ENCODE measurements around the gene RAD18.

RAD18 gene

GRCh38 chr3:8962226-8962861 is 928 bp downstream of the RAD18 start:
- peaks cover 0 to 5% of the 10 kb centered on the region in 2 donors for H3K36me3 ChIP-seq (ENCODE audit: control insufficient read depth in 1 of 2, insufficient read depth in 2 of 2, low read length in 2 of 2)
- no peaks in the 10 kb centered on the region for H3K9me3 ChIP-seq (ENCODE audit: control insufficient read depth in 1 of 2, low read length in 2 of 2)
- peak overlapping the region; percentile 91 to 97 for H3K4me3 ChIP-seq (ENCODE audit: low read depth in 1 of 2, low read length in 2 of 2)
- H3K4me1 ChIP-seq (ENCODE audit: control insufficient read depth in 1 of 2, insufficient read depth in 2 of 2, low read length in 2 of 2): peaks cover 4 to 16% of the 10 kb centered on the region in 2 donors
- no peaks in the 10 kb centered on the region for H3K27me3 ChIP-seq (ENCODE audit: low read depth, low read length)
- H3K27ac ChIP-seq (ENCODE audit: low read length): no peak overlapping the region

DNA sequence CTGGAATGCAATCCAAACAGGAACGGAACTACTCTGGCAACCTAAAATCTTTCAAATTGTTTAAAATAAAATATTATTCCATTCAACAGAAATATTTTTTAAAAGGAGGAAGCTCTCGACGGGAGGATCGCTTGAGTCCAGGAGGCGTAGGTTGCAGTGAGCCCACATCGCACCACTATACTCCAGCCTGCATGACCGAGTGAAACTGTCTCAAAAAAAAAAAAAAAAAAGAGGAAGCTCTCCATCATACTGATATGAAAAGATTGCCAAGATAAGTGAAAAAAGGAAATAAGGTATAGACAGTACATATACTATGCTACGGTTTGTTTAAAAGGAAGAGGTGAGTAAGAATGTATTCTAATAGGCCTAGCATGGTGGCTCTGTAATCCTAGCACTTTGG is 3.6 kb downstream of the RAD18 start:
- no peaks in the 10 kb centered on the region for H3K27me3 ChIP-seq (ENCODE audit: low read depth, low read length)
- no peak overlapping the region for H3K27ac ChIP-seq (ENCODE audit: low read length)
- no peak overlapping the region for H3K4me3 ChIP-seq (ENCODE audit: low read depth in 1 of 2, low read length in 2 of 2)
- peaks cover 4 to 16% of the 10 kb centered on the region in 2 donors for H3K4me1 ChIP-seq (ENCODE audit: control insufficient read depth in 1 of 2, insufficient read depth in 2 of 2, low read length in 2 of 2)
- peaks cover 0 to 9% of the 10 kb centered on the region in 2 donors for H3K36me3 ChIP-seq (ENCODE audit: control insufficient read depth in 1 of 2, insufficient read depth in 2 of 2, low read length in 2 of 2)
- H3K9me3 ChIP-seq (ENCODE audit: control insufficient read depth in 1 of 2, low read length in 2 of 2): no peaks in the 10 kb centered on the region

GRCh38 chr3:8954938-8955763 is 8.1 kb downstream of the RAD18 start:
- H3K9me3 ChIP-seq (ENCODE audit: control insufficient read depth in 1 of 2, low read length in 2 of 2): no peaks in the 10 kb centered on the region
- H3K27ac ChIP-seq (ENCODE audit: low read length): no peak overlapping the region
- no peaks in the 10 kb centered on the region for H3K27me3 ChIP-seq (ENCODE audit: low read depth, low read length)
- no peaks in the 10 kb centered on the region for H3K4me1 ChIP-seq (ENCODE audit: control insufficient read depth in 1 of 2, insufficient read depth in 2 of 2, low read length in 2 of 2)
- H3K36me3 ChIP-seq (ENCODE audit: control insufficient read depth in 1 of 2, insufficient read depth in 2 of 2, low read length in 2 of 2): peaks cover 0 to 9% of the 10 kb centered on the region in 2 donors
- no peak overlapping the region for H3K4me3 ChIP-seq (ENCODE audit: low read depth in 1 of 2, low read length in 2 of 2)

DNA sequence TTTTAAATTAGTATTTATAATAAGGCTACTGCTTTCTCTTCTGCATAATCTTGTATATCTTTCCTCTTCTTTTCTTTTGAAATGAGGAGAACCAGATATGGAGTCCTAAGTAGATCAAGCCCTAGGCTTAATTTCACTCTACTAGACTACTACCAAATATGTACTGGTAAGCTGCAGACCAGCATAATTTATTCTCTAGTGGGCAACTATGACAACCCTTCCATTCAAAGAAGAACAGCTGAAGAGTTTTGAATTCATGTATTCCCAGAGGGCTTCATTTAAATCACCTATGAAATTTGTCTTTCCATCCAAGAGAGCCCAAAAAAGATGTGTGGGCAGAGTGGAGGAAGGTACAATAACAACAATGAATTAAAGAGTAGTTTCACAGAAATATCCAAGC is 10.0 kb downstream of the RAD18 start:
- Histone ChIP-seq H3K9me3 (ENCODE audit: control insufficient read depth in 1 of 2, low read length in 2 of 2) (no peaks in the 10 kb centered on the region), H3K36me3 (ENCODE audit: control insufficient read depth in 1 of 2, insufficient read depth in 2 of 2, low read length in 2 of 2) (peaks cover 0 to 4% of the 10 kb centered on the region in 2 donors)

GRCh38 chr3:8952130-8952529 is 11.1 kb downstream of the RAD18 start:
- no peaks in the 10 kb centered on the region for H3K4me1 ChIP-seq (ENCODE audit: control insufficient read depth in 1 of 2, insufficient read depth in 2 of 2, low read length in 2 of 2)
- peaks cover 0 to 1% of the 10 kb centered on the region in 2 donors for H3K36me3 ChIP-seq (ENCODE audit: control insufficient read depth in 1 of 2, insufficient read depth in 2 of 2, low read length in 2 of 2)
- H3K4me3 ChIP-seq (ENCODE audit: low read depth in 1 of 2, low read length in 2 of 2): no peak overlapping the region
- H3K9me3 ChIP-seq (ENCODE audit: control insufficient read depth in 1 of 2, low read length in 2 of 2): no peaks in the 10 kb centered on the region
- no peak overlapping the region for H3K27ac ChIP-seq (ENCODE audit: low read length)
- H3K27me3 ChIP-seq (ENCODE audit: low read depth, low read length): no peaks in the 10 kb centered on the region

More for the DNA sequence above, 10.0 kb downstream of the RAD18 start:
- Histone ChIP-seq H3K4me1 (ENCODE audit: control insufficient read depth in 1 of 2, insufficient read depth in 2 of 2, low read length in 2 of 2) (no peaks in the 10 kb centered on the region), H3K27ac (ENCODE audit: low read length) (no peak overlapping the region), H3K27me3 (ENCODE audit: low read depth, low read length) (no peaks in the 10 kb centered on the region), H3K4me3 (ENCODE audit: low read depth in 1 of 2, low read length in 2 of 2) (no peak overlapping the region)

DNA sequence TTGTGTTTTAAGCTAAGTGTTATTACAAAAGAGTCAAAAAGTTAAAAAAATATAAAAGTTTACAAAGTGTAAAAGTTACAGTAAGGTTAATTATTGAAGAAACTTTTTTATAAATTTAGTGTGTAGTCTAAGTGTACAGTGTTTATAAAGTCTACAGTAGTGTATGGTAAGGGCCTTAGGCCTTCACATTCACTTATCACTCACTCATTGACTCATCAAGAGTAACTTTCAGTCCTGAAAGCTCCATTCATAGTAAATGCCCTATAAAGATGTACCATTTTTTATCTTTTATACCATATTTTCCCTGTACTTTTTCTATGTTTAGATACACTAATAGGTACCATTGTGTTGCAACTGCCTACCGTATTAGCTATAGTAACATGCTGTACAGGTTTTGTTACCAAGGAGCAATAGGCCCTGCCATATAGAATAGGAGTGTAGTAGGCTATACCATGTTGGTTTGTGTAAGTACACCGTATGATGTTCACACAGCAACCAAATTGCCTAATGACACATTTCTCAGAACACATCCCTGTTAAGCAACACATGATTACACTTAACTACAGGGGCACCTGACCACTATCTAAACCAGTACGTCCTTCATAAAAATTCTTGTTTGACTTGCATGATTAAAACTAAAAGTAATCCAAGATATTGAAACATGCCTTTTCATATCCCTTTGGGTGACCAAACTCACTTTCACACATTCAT is 17.2 kb downstream of the RAD18 start:
- no peaks in the 10 kb centered on the region for H3K4me1 ChIP-seq (ENCODE audit: control insufficient read depth in 1 of 2, insufficient read depth in 2 of 2, low read length in 2 of 2)

DNA sequence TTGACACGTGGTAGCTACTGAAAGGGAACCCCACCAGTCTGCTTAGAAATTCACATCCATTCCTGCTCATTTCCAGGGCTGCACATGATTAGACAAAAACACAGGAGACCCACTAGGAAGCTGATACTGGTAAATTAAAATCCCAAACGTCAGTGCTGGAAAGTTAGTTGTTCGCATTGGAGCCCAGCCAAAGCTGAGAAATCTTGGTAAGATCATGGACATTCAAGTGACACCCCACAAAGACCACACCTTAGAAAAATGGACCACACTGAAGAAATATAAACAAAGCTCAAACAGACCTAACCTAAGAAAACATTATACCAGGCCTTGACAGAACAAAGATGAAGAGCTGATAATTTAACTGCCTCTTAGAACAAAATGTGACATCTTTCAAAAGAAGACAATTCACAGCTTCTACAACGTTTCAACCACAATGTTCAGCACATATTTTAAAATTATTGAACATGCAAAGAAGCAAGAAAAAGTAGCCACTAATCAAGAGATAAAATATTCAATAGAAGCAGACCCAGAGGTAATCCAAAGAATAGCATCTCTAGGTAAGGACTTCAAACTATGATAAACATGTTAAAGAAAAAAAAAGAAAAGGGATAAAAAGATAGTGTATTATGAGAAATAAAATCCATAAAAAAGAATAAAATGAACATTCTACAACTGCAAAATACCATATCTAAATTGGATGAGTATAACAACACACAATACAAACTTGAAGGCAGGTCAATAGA is 20.4 kb downstream of the RAD18 start:
- Histone ChIP-seq H3K9me3 (ENCODE audit: control insufficient read depth in 1 of 2, low read length in 2 of 2) (peaks cover 0 to 9% of the 10 kb centered on the region in 2 donors), H3K27me3 (ENCODE audit: low read depth, low read length) (no peaks in the 10 kb centered on the region), H3K4me1 (ENCODE audit: control insufficient read depth in 1 of 2, insufficient read depth in 2 of 2, low read length in 2 of 2) (no peaks in the 10 kb centered on the region), H3K36me3 (ENCODE audit: control insufficient read depth in 1 of 2, insufficient read depth in 2 of 2, low read length in 2 of 2) (peaks cover 12 to 34% of the 10 kb centered on the region in 2 donors), H3K27ac (ENCODE audit: low read length) (no peak overlapping the region), H3K4me3 (ENCODE audit: low read depth in 1 of 2, low read length in 2 of 2) (no peak overlapping the region)

More for the DNA sequence above, 17.2 kb downstream of the RAD18 start:
- Histone ChIP-seq H3K4me3 (ENCODE audit: low read depth in 1 of 2, low read length in 2 of 2) (no peak overlapping the region), H3K36me3 (ENCODE audit: control insufficient read depth in 1 of 2, insufficient read depth in 2 of 2, low read length in 2 of 2) (peaks cover 6 to 27% of the 10 kb centered on the region in 2 donors), H3K9me3 (ENCODE audit: control insufficient read depth in 1 of 2, low read length in 2 of 2) (peaks cover 0 to 9% of the 10 kb centered on the region in 2 donors), H3K27ac (ENCODE audit: low read length) (no peak overlapping the region), H3K27me3 (ENCODE audit: low read depth, low read length) (no peaks in the 10 kb centered on the region)

- peaks cover 0 to 9% of the 10 kb centered on the region in 2 donors for H3K9me3 ChIP-seq (ENCODE audit: control insufficient read depth in 1 of 2, low read length in 2 of 2)
- no peaks in the 10 kb centered on the region for H3K4me1 ChIP-seq (ENCODE audit: control insufficient read depth in 1 of 2, insufficient read depth in 2 of 2, low read length in 2 of 2)
- no peaks in the 10 kb centered on the region for H3K27me3 ChIP-seq (ENCODE audit: low read depth, low read length)
- H3K27ac ChIP-seq (ENCODE audit: low read length): no peak overlapping the region
- H3K4me3 ChIP-seq (ENCODE audit: low read depth in 1 of 2, low read length in 2 of 2): no peak overlapping the region
- H3K36me3 ChIP-seq (ENCODE audit: control insufficient read depth in 1 of 2, insufficient read depth in 2 of 2, low read length in 2 of 2): peaks cover 12 to 34% of the 10 kb centered on the region in 2 donors
Measured at GRCh38 chr3:8942115-8942514, 21.2 kb downstream of the RAD18 start.

- Histone ChIP-seq H3K4me3 (ENCODE audit: low read depth in 1 of 2, low read length in 2 of 2) (no peak overlapping the region), H3K9me3 (ENCODE audit: control insufficient read depth in 1 of 2, low read length in 2 of 2) (peaks cover 0 to 4% of the 10 kb centered on the region in 2 donors), H3K36me3 (ENCODE audit: control insufficient read depth in 1 of 2, insufficient read depth in 2 of 2, low read length in 2 of 2) (peaks cover 12 to 20% of the 10 kb centered on the region in 2 donors), H3K4me1 (ENCODE audit: control insufficient read depth in 1 of 2, insufficient read depth in 2 of 2, low read length in 2 of 2) (no peaks in the 10 kb centered on the region), H3K27ac (ENCODE audit: low read length) (no peak overlapping the region), H3K27me3 (ENCODE audit: low read depth, low read length) (no peaks in the 10 kb centered on the region)
Measured at GRCh38 chr3:8938021-8938420, 25.3 kb downstream of the RAD18 start.

- Histone ChIP-seq H3K27ac (ENCODE audit: low read length) (no peak overlapping the region), H3K4me3 (ENCODE audit: low read depth in 1 of 2, low read length in 2 of 2) (no peak overlapping the region)
Measured at GRCh38 chr3:8937064-8938020, 25.9 kb downstream of the RAD18 start.

More at GRCh38 chr3:8937064-8938020, 25.9 kb downstream of the RAD18 start:
- H3K27me3 ChIP-seq (ENCODE audit: low read depth, low read length): no peaks in the 10 kb centered on the region
- no peaks in the 10 kb centered on the region for H3K4me1 ChIP-seq (ENCODE audit: control insufficient read depth in 1 of 2, insufficient read depth in 2 of 2, low read length in 2 of 2)
- no peaks in the 10 kb centered on the region for H3K9me3 ChIP-seq (ENCODE audit: control insufficient read depth in 1 of 2, low read length in 2 of 2)
- H3K36me3 ChIP-seq (ENCODE audit: control insufficient read depth in 1 of 2, insufficient read depth in 2 of 2, low read length in 2 of 2): peaks cover 12 to 18% of the 10 kb centered on the region in 2 donors
